Lower lobe of right lung (tissue), 2 donors: ENCODE measurements around the gene ARF4. TPM values are rescaled to one million over a fixed set of nuclear protein-coding genes. Genes with fewer than 3 reads are reported as not detected.

Experiments used
- ATAC-seq, 2 donors: fragments of 200-7000 bp; cut with Tn5 transposase; one replicate each; pipeline ENCODE4 v1.9.1; 2020 to 2022; ENCODE audit warnings: mild to moderate bottlenecking in 2 of 2, moderate library complexity in 2 of 2
- DNase-seq: peaks from one replicate; pipeline ENCODE4 v3.0.0-alpha.2; 2020
- H3K27ac ChIP-seq: fragments of 200-600 bp; one replicate; pipeline ENCODE4 v1.8.0; 2022
- H3K27me3 ChIP-seq: fragments of 200-600 bp; one replicate; pipeline ENCODE4 v1.8.0; 2022; ENCODE audit warnings: low read depth
- H3K36me3 ChIP-seq: fragments of 200-600 bp; one replicate; pipeline ENCODE4 v1.8.0; 2022; ENCODE audit warnings: mild to moderate bottlenecking
- H3K4me1 ChIP-seq: fragments of 200-600 bp; one replicate; pipeline ENCODE4 v1.8.0; 2022
- H3K4me3 ChIP-seq: fragments of 200-600 bp; one replicate; pipeline ENCODE4 v1.8.0; 2022; ENCODE audit warnings: mild to moderate bottlenecking
- H3K9me3 ChIP-seq: fragments of 200-600 bp; one replicate; pipeline ENCODE4 v1.8.0; 2022
- intact Hi-C: fragments of 100-400 bp; cut with DNase I; formaldehyde crosslinking; loops from one replicate; pipeline ENCODE4 v1.11.0; 2022
- total RNA-seq: library from RNA; stranded (reverse); fragmentation: NEBNext Ultra II Directional; extraction: Animal tissue kit (Norgen Biotek cat#: 25700); gene quantifications from one replicate; pipeline ENCODE4 v1.2.1, GENCODE V29; 2021
- TF ChIP-seq, protein P1 (sequence below): fragments of 200-600 bp; IDR thresholded peaks from one replicate; pipeline ENCODE4 v1.8.0; 2022; ENCODE audit warnings: antibody characterized with exemption, mild to moderate bottlenecking
- donor health status: DM: no; HTN: yes; CAD: no; lungs with severe emphysema.

ARF4 gene
- total RNA-seq, 1 donor from 2014 or later: 113 TPM

GRCh38 chr3:57594144-57594543 is 3.0 kb downstream of the ARF4 start:
- peaks cover 55% of the 10 kb centered on the region for H3K4me1 ChIP-seq
- intact Hi-C loops: no loop called here
- peak overlapping the region; percentile 90 for H3K4me3 ChIP-seq
- no peak for ATAC-seq
- DNase-seq: no peak
- H3K36me3 ChIP-seq: no peaks in the 10 kb centered on the region
- no peaks in the 10 kb centered on the region for H3K27me3 ChIP-seq
- TF ChIP-seq, protein P1, sequence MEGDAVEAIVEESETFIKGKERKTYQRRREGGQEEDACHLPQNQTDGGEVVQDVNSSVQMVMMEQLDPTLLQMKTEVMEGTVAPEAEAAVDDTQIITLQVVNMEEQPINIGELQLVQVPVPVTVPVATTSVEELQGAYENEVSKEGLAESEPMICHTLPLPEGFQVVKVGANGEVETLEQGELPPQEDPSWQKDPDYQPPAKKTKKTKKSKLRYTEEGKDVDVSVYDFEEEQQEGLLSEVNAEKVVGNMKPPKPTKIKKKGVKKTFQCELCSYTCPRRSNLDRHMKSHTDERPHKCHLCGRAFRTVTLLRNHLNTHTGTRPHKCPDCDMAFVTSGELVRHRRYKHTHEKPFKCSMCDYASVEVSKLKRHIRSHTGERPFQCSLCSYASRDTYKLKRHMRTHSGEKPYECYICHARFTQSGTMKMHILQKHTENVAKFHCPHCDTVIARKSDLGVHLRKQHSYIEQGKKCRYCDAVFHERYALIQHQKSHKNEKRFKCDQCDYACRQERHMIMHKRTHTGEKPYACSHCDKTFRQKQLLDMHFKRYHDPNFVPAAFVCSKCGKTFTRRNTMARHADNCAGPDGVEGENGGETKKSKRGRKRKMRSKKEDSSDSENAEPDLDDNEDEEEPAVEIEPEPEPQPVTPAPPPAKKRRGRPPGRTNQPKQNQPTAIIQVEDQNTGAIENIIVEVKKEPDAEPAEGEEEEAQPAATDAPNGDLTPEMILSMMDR: no peak
- no peaks in the 10 kb centered on the region for H3K9me3 ChIP-seq
- H3K27ac ChIP-seq: no peak overlapping the region

- intact Hi-C loops: no loop called here
- Histone ChIP-seq H3K27me3 (no peaks in the 10 kb centered on the region), H3K9me3 (no peaks in the 10 kb centered on the region), H3K4me3 (no peak overlapping the region), H3K36me3 (peaks cover 3% of the 10 kb centered on the region), H3K27ac (no peak overlapping the region), H3K4me1 (peaks cover 52% of the 10 kb centered on the region)
- ATAC-seq (no peak), DNase-seq (no peak)
- TF ChIP-seq, protein P1: no peak
Measured at GRCh38 chr3:57592306-57592705, 4.8 kb downstream of the ARF4 start.

DNA sequence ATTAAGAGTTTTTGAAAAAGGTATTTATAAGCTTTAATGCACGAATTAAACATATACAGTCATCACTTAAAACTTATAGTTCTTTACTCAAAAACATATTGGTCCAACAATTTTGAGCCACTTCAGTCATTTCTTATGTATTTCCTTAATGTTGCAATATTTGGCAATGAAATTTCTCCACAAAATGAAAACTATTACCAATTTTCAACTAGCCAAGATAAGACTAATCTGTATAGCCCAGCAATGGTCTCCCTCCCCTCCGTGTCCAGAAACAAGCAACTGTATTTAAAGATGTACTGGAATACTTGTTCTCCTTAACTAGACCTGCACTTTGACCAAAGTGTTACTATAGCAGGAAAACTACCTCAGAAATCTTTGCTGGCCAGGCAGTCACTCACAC is 9.2 kb downstream of the ARF4 start:
- Histone ChIP-seq H3K27ac (no peak overlapping the region), H3K36me3 (peaks cover 22% of the 10 kb centered on the region), H3K27me3 (no peaks in the 10 kb centered on the region), H3K4me1 (peaks cover 47% of the 10 kb centered on the region), H3K4me3 (no peak overlapping the region), H3K9me3 (no peaks in the 10 kb centered on the region)
- TF ChIP-seq, protein P1: no peak
- no peak for DNase-seq
- intact Hi-C loops: no loop called here
- no peak for ATAC-seq

- H3K27ac ChIP-seq: no peak overlapping the region
- TF ChIP-seq, protein P1: no peak
Measured at GRCh38 chr3:57586778-57587177, 10.4 kb downstream of the ARF4 start.

GRCh38 chr3:57583544-57583943 is 13.6 kb downstream of the ARF4 start:
- TF ChIP-seq, protein P1: no peak
- no peaks in the 10 kb centered on the region for H3K27me3 ChIP-seq
- H3K4me1 ChIP-seq: peaks cover 50% of the 10 kb centered on the region
- H3K27ac ChIP-seq: no peak overlapping the region
- no peaks in the 10 kb centered on the region for H3K9me3 ChIP-seq
- no peak overlapping the region for H3K4me3 ChIP-seq
- DNase-seq (no peak), ATAC-seq (no peak)
- intact Hi-C loops: no loop called here
- peaks cover 58% of the 10 kb centered on the region for H3K36me3 ChIP-seq

More at GRCh38 chr3:57586778-57587177, 10.4 kb downstream of the ARF4 start:
- H3K4me1 ChIP-seq: peaks cover 43% of the 10 kb centered on the region
- no peaks in the 10 kb centered on the region for H3K9me3 ChIP-seq
- no peaks in the 10 kb centered on the region for H3K27me3 ChIP-seq
- DNase-seq: no peak
- no peak overlapping the region for H3K4me3 ChIP-seq
- no peak for ATAC-seq
- intact Hi-C loops: no loop called here
- peaks cover 32% of the 10 kb centered on the region for H3K36me3 ChIP-seq
